NCI-H1694 treated with DMSO at 0.1 percent for 48 hours (cell line): Measurements from ENCODE around the gene POLA1.
"Not testable (repeated sequence)": the region's sequence is repeated elsewhere in the genome, so short reads cannot be mapped to it uniquely, and the experiment has no call there.

Experiments used
- DNase-seq: peaks from one replicate; lab custom pipeline; 2025; lab: John Stamatoyannopoulos, UW

Gene POLA1, protein sequence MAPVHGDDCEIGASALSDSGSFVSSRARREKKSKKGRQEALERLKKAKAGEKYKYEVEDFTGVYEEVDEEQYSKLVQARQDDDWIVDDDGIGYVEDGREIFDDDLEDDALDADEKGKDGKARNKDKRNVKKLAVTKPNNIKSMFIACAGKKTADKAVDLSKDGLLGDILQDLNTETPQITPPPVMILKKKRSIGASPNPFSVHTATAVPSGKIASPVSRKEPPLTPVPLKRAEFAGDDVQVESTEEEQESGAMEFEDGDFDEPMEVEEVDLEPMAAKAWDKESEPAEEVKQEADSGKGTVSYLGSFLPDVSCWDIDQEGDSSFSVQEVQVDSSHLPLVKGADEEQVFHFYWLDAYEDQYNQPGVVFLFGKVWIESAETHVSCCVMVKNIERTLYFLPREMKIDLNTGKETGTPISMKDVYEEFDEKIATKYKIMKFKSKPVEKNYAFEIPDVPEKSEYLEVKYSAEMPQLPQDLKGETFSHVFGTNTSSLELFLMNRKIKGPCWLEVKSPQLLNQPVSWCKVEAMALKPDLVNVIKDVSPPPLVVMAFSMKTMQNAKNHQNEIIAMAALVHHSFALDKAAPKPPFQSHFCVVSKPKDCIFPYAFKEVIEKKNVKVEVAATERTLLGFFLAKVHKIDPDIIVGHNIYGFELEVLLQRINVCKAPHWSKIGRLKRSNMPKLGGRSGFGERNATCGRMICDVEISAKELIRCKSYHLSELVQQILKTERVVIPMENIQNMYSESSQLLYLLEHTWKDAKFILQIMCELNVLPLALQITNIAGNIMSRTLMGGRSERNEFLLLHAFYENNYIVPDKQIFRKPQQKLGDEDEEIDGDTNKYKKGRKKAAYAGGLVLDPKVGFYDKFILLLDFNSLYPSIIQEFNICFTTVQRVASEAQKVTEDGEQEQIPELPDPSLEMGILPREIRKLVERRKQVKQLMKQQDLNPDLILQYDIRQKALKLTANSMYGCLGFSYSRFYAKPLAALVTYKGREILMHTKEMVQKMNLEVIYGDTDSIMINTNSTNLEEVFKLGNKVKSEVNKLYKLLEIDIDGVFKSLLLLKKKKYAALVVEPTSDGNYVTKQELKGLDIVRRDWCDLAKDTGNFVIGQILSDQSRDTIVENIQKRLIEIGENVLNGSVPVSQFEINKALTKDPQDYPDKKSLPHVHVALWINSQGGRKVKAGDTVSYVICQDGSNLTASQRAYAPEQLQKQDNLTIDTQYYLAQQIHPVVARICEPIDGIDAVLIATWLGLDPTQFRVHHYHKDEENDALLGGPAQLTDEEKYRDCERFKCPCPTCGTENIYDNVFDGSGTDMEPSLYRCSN (N-terminal part only)

DNA sequence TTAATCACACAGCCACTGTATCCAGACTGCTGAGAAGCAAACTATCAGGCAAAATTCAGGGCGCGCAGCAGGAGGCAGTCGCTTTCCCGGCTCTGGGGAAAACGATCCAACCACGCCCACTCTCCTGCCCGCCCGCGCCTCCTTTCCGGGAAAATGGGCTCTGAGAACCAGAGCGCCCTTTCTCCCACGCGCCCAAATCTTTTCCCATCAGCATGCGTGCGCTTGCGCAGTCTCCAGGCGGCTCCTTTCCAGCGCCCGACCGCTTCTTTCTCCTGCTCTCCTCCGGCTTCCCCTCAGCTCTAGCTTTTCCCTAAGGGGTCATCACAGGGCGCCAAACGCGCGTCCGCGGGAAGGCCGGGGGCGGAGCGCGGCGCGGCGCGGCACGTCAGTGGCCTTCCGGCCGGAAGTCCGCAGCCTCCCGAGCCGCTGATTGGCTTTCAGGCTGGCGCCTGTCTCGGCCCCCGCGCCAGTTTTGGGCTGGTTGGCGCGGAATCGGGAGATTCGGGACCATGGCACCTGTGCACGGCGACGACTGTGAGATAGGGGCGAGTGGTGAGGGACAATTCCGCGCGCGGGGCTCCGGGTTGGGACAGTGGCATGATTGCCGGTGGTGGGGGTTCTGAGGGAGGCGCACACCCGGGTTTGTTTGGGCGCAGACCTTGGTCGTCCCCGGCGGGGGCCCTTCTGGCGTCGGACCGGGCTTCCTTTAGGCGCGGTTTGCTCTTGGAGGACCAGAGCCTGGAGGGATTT is at the start of gene POLA1:
Gene POLA1, plus strand, starts transcription at position 466 of the 750 bp plus-strand sequence. Its CDS starts 44 bp downstream, at position 510.
- peak; percentile 95 for DNase-seq

DNA sequence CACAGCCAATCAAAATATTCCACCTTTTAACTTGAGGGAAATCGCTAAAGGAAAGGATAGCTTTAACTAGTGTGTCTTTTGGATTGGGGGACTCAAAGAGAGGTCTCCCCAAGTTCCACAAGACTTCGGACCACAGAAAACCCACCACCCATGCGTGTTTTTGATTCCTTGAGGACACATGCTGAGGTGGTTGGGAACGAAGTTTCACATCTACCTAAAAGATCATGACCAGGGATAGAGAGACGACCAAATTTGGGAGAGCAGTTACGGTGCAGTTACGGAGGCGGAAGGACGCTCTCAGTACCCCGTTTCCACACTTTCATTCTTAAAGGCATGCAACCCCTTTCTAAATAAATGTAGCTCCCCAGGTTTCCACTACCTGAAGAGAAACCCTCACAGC is 47.7 kb upstream of the POLA1 start:
- no peak for DNase-seq

DNA sequence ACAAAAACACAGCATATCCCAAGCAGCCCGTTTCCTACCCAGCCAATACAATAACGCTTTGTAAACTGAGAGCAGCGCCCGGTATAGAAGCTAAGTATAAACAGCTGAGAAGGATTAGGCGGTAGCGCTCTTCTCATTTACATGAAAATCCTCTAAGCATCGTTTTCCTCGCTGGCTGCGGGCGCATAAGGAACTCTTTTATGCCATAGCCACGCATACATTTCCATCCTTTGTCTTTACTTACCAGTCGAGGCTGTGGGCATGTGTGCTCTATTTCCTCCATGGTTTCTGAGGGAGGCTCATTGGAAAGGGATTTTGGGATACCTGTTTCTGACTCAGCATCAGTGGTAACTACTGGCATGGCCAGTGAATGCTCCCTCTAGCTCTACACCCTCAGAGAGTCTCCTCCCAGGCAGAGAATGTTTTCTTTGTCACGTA is 47.0 kb upstream of the POLA1 start:
- DNase-seq, result peak; percentile 82

DNA sequence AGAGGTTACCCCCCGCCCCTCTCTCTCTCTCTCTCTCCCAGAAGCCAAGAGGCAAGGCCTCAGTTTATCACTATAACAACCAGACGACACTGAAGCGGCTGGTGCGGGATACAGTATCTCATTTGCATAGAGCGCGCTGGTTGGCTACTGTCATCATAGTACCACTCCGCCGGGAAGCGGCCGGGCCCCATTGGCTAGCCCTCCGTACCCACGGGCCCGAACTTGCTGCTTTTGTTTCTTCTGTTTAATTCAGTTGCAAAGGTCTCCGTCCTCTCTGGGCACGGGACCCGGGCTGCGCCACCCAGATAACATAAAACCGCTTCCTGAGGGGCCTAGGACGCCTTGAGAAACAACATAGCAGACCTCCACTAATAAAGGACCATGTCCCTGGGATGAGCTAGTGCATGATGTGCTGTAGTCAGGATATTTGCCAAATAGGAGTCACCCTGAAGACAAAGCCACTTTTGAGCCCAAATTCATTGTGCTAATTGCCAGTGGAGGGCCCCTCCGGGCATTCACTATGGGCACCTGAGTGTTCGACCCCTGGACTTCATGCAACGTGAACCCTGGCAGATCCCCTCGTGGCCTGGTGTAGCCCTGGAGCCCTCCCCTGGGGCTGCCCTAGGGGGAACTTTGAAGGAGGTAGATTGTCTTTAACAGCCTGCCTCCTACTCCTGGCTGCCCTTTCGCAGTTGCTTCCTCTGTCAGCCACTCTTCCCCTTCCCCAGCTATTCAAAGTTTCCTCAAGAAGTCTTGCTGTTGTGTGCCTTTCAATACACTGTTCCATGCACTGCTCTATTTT is 46.3 kb upstream of the POLA1 start, which contains the start of gene PCYT1B:
Gene PCYT1B, minus strand, starts transcription at position 91 of the 802 bp plus-strand sequence. CDS start 242 bp downstream, outside the sequence.
- peak; percentile 94 for DNase-seq

DNA sequence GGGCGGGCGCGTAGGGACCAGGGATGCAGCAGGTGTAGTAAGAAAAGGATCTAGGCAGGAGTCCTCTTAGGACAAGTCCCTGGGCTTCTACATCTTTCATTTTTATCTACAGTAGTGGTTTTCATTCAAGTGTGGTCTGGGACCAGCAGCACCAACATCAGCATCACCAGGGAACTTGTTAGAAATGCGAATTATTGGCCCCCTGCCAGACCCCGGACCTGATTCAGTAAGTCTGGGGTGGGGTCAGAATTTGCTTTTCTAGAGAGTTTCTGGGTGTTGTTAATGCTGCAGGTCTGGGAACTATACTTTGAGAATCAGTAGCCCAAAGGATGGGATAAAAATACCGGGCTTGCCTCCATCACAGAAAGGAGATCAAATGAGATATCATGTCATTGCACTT is 45.2 kb upstream of the POLA1 start:
- DNase-seq, result no peak

DNA sequence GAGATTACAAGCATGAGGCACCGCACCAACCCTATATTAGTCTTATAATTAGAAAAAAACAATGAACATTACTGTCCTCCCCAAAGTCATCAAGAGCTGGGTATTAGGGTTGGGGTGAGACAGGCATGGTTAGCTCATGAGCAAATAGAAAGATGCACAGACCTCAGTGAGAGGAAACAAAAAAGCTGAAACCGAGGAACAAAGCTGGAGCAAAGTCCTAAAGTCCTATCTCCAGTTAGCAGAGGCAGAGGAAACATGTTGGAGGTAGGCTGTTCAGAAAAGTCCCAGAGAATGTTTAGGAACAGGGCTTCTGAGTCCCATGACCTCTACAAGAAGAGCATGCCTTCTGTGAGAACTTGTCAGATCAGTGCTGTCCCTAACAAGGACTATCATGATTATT is 41.9 kb upstream of the POLA1 start:
- no peak for DNase-seq

DNA sequence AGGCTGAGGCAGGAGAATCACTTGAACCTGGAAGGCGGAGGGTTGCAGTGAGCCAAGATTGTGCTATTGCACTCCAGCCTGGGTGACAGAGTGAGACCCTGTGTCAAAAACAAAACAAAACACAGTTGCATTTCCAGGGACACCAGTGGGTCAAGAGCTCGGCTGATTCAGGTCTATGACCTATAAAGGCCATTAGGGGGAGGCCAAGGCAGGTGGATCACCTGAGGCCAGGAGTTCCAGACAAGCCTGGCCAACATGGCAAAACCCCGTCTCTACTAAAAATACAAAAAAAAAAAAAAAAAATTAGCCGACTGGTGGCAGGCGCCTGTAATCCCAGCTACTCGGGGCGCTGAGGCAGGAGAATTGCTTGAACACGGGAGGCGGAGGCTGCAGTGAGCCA is 38.0 kb upstream of the POLA1 start:
- DNase-seq, result not testable (repeated sequence)

DNA sequence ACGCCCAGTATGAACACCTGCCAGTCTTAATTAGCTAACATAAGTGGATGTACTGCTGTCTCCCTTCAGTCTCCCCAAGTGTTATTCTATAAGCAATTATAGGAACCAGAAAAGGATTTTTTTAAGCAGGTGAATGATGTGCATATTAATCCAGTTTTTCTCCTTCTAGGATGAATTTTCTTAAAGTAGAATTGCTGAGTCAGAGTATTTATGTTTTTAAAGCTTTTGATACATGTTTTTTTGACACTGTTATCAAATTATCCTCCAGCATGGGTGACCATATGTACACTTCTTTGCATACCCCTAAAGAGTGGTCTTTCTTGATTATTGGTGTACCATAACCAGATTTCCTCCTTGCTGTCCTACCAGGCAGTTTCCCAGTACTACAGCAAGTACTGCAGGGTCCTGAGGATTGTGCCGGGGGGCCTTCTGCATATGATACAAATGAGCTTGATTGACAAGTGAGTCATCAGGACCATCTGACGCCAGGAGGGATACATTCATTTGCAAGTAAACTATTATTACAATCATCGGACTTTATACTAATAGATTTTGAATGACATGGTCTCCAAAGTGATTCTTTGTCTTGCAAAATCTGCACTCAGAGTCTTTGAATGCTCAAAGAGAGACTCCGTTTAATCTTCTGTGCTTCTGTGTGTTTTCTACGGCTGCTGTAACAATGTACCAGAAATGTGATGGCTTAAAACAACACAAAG is 35.9 kb upstream of the POLA1 start:
- DNase-seq, result no peak

DNA sequence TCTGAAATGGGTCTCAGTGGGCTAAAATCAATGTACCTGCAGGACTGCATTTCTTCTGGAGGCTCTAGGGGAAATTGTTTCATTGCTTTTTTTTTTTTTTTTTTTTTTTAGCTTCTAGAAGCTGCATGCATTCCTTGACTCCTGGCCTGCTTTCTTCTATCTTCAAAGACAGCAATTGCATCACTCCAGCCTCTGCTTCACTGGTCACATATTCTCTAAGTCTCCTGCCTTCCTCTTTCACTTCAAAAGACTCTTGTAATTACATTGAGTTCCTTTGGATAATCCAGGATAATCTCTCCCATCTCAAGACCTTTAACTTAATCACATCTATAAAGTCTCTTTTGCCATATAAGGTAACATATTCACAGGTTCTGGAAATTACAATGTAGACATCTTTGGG is 35.3 kb upstream of the POLA1 start:
- DNase-seq, result no peak

DNA sequence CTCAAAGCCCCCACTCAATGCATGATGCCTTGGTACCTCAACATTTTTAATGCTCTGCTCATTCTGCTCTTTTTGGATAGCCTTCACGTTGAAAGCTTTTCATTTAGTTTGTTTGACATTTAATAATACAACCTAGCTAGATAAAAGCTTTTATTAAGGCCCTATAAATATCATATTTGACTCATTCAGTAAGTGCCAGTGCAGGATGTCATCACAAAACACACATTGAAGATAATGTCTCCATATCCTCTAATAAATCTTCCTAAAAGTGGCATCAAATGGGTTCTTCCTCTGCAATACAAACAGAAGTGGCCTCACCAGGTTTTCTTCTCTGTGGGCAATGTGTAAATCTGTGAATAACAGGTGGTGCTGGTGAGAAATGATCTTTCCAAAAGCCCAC is 34.6 kb upstream of the POLA1 start:
- DNase-seq, result no peak

DNA sequence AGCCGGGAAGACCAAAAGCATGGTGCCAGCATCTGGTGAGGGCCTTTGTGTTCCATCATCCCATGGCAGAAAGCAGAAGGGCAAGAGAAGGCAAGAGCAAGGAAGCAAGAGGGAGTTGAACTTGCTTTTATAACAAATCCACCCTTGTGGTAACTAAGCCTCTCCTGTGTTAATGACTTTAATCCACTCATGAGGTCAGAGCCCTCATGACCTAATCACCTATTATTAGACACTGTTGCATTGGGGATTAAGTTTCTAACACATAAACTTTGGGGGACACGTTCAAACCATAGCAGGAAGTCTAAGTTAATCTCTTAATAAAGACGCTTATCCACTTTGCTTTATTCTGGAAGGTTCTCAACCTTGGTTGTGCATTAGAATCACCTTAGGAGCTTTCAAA is 34.1 kb upstream of the POLA1 start:
- DNase-seq, result no peak

DNA sequence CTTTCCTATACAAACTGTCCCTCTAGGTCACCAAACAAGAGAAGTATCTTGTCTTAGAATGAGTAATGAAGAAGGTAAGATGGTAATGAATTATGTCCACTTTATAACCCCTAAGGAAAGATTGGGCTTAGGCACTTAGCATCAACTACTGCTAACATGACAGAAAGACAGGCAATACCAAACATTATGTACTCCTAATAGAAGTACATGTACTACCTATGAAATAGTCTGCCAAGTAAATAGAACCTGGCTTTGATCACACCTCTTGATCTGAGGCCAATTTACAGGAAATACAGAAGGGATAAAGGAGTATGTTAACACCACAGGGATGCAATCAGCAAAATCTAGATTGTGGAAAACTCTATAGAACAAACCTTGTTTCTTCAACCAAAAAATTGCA is 32.4 kb upstream of the POLA1 start:
- DNase-seq, result no peak

DNA sequence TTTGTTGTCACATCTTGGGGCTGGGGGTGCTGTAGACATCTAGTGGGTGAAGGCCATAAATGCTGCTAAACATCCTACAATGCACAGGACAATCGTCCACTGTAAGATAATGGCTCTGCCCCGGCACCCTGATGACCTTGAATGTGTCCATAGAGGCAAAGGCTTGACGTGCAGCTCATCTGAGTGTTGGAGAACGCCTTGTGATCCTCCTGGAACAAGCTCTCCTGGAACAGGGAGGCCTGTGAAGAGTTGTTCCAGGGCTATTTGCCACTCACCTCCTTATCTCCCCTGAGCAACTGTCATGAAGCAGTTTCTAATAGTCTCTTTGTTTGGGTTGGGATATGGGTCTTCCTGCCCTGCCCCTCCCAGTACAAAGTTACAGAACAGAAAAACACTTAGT is 31.4 kb upstream of the POLA1 start:
- DNase-seq, result no peak

DNA sequence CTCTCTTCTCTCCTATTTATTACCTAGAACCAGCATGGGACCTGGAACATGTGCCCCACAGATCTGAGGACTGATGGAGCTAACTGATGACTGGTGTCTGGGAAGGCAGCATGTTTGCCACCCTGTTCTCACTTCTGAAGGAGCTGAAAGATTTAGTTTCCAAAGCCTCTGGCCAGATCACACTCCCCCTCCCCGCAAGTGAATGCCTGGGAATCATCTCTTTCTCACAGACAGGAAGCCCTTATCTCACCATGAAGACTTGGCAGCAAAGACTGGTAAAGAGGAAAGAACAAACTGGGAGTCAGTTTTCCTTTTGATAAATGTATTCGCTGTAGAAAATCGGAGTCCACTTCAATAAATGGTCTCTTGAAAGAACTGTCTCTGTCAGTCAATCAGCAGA is 25.6 kb upstream of the POLA1 start:
- DNase-seq, result no peak

DNA sequence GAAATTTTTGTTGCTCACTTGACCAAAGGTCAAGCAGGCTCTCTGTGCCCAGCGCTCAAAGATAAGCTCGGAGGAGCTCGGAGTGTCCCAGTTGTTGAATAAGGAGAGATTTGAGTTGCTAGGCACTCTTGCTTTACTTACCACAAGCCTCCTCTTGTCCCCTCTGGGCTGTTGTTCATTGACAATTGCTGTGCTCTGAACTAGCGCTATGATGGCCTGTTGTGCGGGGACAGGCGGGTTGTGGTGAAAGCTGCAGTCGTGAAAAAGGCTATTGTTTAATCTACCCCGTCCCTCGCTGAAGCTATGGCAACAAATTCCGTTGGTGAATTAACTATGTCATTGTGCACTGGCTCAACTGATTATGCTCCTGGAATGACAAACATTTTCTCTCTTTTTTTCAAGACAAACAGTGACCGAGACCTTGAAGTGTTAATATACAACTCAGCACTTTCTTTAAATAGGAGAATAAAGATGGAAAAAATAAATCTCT is 21.0 kb upstream of the POLA1 start:
- no peak for DNase-seq

DNA sequence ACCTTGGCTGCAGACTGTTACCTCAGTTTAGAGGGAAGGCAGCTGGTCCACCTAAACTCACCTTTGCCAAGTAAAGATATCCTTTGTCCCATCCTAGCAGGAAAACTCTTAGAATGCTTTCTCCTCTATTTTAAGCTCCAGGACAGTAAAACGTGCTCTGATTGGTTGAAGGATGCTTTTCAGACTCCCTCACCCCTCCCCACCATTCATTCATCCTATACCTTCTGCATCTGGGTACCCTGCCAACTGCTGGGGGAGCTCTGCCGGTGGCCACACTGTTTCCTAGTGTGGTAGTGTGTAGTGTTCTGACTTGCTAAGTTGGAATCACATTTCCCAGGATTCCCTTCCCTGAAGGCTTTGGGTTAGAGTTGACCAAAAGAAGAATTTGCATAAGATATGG is 20.3 kb upstream of the POLA1 start:
- no peak for DNase-seq

DNA sequence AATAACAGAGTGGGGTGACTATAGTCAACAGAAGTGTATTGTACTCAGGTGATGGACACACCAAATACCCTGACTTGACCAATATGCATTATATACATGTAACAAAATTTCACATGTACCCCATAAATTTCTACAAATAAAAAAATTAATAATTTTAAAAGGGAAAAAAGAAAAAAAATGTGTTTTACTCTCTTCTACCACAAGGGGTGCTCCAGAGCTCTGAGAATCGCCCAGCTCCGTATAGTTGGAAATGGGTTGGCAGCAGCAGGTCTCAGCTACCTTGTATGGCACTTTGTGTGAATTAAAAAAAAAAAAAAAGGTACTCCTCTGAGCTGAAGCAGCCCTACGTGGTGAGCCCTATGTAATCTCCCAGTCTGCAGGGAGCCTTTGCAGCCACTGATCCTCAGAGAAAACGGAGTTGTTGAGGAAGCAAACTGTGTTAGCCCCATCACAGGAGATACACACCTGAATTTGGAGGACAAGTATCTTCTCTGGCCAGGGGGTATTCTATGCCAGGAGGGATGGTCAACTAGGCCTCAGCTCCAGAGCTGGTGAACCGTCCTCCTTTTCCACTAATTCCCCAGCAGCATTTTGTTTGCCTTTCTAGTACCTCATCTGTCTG is 17.2 kb upstream of the POLA1 start:
- peak; percentile 22 for DNase-seq

DNA sequence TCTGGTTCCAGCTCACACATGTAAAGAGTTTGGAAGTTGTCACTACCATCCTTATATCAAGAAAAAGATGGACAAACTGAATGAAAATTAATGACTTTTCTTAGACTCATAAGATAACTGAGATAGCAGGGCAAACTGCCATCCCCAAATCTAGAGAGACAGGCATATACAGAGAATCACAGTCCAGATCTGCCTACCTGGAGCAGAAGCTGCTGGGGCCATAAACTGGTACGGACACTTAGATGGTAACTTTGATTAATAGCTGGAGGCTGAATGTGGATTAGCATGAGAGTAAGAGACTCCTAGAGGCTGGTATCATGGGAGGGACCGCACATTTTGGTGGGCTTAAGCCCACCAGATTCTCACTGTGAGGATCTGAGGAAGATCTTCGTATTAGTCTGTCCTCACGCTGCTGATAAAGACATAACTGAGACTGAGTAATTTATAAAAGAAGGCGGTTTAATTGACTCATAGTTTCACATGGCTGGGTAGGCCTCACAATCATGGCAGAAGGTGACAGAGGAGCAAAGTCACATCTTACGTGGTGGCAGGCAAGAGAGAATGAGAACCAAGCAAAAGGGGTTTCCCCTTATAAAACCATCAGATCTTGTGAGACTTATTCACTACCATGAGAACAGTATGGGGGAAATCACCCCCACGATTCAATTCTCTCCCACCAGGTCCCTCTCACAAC is 10.8 kb upstream of the POLA1 start:
- DNase-seq, result no peak

DNA sequence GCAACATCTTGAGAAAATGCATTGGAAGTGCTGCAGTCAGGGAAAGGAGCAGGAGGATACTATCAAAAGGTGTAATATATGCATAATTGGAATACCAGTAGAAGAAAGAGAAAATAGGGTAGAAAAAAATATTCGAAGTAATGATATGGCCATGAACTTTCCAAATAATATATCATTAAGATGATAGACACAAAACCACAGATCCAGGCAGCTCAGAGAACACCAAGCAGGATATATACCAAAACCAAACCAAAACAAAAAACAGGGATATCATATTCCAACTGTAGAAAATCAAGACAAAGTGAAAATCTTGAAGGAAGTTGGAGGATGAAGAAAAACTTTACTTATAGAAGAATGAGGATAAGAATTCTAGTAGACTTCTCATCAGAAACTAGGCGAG is 9.7 kb upstream of the POLA1 start:
- DNase-seq, result no peak
